ENCODE measurements around the gene DRD4. TPM values are rescaled to one million over a fixed set of nuclear protein-coding genes. Genes with fewer than 3 reads are reported as not detected.

The DRD4 gene
- total and polyA plus RNA-seq, 2 of the 13 experiments (the other 11 are each of a cell fraction or from before 2014, with no cell fraction given): 0.09 to 0.13 TPM

DNA sequence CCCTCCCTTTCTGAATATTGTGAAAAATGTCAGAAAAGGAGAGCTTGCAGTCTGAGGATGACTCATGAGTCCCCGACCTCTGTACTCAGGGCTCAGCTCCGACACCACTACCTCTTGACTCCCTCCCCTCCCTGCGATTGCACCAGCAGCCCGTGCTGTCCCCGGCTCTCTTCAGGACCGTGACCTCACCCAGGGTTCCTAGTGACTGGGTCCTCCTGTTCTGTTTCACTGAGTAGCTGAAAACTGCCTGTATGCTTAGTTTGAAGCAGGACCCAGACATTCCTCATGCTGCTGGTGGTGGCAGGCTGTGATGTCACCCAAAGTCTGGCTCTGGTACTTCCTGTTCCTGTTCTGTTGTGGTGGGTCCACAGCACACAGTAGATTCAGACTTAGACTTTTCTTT is 49.1 kb upstream of the DRD4 start (continued):
- TF ChIP-seq SMARCC2 (IDR thresholded peaks at IDR 0.05) (no peak), FOXK1 (CRISPR knock-in tag; IDR thresholded peaks at IDR 0.05; ENCODE audit: borderline replicate concordance, low read depth) (peak; percentile 32; the same call in 1 of the 2 replicates), ZNF430 (CRISPR knock-in tag; IDR thresholded peaks at IDR 0.05) (peak; percentile 13; the same call in 1 of the 2 replicates), RBAK (CRISPR knock-in tag; IDR thresholded peaks at IDR 0.05) (no peak), TCF12 (IDR thresholded peaks at IDR 0.05) (no peak), TCF12 (CRISPR knock-in tag; IDR thresholded peaks at IDR 0.05) (0 out of 2 replicates have a peak, but pooled peaks have one; percentile 31), ZNF749 (CRISPR knock-in tag; IDR thresholded peaks at IDR 0.05; ENCODE audit: borderline replicate concordance) (peak; percentile 27; the same call in 1 of the 2 replicates), ZMYM3 (CRISPR knock-in tag; IDR thresholded peaks at IDR 0.05) (peak; percentile 49; the same call in 1 of the 2 replicates), SMC3 (IDR thresholded peaks at IDR 0.05; ENCODE audit: low read length) (peak; percentile 33; the same call in 1 of the 2 replicates), SSRP1 (CRISPR knock-in tag; IDR thresholded peaks at IDR 0.05) (no peak), MAFF (IDR thresholded peaks at IDR 0.05; ENCODE audit: low read depth, low read length) (peak; percentile 48)
- TF ChIP-seq, protein P1, sequence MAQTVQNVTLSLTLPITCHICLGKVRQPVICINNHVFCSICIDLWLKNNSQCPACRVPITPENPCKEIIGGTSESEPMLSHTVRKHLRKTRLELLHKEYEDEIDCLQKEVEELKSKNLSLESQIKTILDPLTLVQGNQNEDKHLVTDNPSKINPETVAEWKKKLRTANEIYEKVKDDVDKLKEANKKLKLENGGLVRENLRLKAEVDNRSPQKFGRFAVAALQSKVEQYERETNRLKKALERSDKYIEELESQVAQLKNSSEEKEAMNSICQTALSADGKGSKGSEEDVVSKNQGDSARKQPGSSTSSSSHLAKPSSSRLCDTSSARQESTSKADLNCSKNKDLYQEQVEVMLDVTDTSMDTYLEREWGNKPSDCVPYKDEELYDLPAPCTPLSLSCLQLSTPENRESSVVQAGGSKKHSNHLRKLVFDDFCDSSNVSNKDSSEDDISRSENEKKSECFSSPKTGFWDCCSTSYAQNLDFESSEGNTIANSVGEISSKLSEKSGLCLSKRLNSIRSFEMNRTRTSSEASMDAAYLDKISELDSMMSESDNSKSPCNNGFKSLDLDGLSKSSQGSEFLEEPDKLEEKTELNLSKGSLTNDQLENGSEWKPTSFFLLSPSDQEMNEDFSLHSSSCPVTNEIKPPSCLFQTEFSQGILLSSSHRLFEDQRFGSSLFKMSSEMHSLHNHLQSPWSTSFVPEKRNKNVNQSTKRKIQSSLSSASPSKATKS (CRISPR knock-in tag; IDR thresholded peaks at IDR 0.05): no peak
- TF ChIP-seq, protein P2, sequence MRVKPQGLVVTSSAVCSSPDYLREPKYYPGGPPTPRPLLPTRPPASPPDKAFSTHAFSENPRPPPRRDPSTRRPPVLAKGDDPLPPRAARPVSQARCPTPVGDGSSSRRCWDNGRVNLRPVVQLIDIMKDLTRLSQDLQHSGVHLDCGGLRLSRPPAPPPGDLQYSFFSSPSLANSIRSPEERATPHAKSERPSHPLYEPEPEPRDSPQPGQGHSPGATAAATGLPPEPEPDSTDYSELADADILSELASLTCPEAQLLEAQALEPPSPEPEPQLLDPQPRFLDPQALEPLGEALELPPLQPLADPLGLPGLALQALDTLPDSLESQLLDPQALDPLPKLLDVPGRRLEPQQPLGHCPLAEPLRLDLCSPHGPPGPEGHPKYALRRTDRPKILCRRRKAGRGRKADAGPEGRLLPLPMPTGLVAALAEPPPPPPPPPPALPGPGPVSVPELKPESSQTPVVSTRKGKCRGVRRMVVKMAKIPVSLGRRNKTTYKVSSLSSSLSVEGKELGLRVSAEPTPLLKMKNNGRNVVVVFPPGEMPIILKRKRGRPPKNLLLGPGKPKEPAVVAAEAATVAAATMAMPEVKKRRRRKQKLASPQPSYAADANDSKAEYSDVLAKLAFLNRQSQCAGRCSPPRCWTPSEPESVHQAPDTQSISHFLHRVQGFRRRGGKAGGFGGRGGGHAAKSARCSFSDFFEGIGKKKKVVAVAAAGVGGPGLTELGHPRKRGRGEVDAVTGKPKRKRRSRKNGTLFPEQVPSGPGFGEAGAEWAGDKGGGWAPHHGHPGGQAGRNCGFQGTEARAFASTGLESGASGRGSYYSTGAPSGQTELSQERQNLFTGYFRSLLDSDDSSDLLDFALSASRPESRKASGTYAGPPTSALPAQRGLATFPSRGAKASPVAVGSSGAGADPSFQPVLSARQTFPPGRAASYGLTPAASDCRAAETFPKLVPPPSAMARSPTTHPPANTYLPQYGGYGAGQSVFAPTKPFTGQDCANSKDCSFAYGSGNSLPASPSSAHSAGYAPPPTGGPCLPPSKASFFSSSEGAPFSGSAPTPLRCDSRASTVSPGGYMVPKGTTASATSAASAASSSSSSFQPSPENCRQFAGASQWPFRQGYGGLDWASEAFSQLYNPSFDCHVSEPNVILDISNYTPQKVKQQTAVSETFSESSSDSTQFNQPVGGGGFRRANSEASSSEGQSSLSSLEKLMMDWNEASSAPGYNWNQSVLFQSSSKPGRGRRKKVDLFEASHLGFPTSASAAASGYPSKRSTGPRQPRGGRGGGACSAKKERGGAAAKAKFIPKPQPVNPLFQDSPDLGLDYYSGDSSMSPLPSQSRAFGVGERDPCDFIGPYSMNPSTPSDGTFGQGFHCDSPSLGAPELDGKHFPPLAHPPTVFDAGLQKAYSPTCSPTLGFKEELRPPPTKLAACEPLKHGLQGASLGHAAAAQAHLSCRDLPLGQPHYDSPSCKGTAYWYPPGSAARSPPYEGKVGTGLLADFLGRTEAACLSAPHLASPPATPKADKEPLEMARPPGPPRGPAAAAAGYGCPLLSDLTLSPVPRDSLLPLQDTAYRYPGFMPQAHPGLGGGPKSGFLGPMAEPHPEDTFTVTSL (CRISPR knock-in tag; IDR thresholded peaks at IDR 0.05; ENCODE audit: borderline replicate concordance): no peak
- TF ChIP-seq, protein P3, sequence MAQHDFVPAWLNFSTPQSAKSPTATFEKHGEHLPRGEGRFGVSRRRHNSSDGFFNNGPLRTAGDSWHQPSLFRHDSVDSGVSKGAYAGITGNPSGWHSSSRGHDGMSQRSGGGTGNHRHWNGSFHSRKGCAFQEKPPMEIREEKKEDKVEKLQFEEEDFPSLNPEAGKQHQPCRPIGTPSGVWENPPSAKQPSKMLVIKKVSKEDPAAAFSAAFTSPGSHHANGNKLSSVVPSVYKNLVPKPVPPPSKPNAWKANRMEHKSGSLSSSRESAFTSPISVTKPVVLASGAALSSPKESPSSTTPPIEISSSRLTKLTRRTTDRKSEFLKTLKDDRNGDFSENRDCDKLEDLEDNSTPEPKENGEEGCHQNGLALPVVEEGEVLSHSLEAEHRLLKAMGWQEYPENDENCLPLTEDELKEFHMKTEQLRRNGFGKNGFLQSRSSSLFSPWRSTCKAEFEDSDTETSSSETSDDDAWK (CRISPR knock-in tag; IDR thresholded peaks at IDR 0.05): no peak
- TF ChIP-seq, protein P4, sequence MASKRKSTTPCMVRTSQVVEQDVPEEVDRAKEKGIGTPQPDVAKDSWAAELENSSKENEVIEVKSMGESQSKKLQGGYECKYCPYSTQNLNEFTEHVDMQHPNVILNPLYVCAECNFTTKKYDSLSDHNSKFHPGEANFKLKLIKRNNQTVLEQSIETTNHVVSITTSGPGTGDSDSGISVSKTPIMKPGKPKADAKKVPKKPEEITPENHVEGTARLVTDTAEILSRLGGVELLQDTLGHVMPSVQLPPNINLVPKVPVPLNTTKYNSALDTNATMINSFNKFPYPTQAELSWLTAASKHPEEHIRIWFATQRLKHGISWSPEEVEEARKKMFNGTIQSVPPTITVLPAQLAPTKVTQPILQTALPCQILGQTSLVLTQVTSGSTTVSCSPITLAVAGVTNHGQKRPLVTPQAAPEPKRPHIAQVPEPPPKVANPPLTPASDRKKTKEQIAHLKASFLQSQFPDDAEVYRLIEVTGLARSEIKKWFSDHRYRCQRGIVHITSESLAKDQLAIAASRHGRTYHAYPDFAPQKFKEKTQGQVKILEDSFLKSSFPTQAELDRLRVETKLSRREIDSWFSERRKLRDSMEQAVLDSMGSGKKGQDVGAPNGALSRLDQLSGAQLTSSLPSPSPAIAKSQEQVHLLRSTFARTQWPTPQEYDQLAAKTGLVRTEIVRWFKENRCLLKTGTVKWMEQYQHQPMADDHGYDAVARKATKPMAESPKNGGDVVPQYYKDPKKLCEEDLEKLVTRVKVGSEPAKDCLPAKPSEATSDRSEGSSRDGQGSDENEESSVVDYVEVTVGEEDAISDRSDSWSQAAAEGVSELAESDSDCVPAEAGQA (IDR thresholded peaks at IDR 0.05; ENCODE audit: low read depth): no peak
- TF ChIP-seq, protein P4 (CRISPR knock-in tag; IDR thresholded peaks at IDR 0.05; ENCODE audit: borderline replicate concordance): no peak

Data from HepG2 (cell line).